ENCODE results near the gene LARP4.
"Not testable (repeated sequence)": the region's sequence is repeated elsewhere in the genome, so short reads cannot be mapped to it uniquely, and the experiment has no call there.

LARP4 gene

GRCh38 chr12:50402264-50403000 is 1.7 kb downstream of the LARP4 start:
- DNase-seq: no peak

GRCh38 chr12:50403001-50403440 is 2.3 kb downstream of the LARP4 start:
- no peak for DNase-seq

- no peak for DNase-seq
Observed at GRCh38 chr12:50404307-50404706, 3.6 kb downstream of the LARP4 start.

- DNase-seq: no peak
Observed at GRCh38 chr12:50411051-50411660, 10.5 kb downstream of the LARP4 start.

- DNase-seq: no peak
Observed at GRCh38 chr12:50415899-50416479, 15.3 kb downstream of the LARP4 start.

- DNase-seq: no peak
Observed at GRCh38 chr12:50419112-50419909, 18.6 kb downstream of the LARP4 start.

- DNase-seq: not testable (repeated sequence)
Observed at GRCh38 chr12:50422855-50423254, 22.2 kb downstream of the LARP4 start.

- not testable (repeated sequence) for DNase-seq
Observed at GRCh38 chr12:50423342-50423741, 22.7 kb downstream of the LARP4 start.

- no peak for DNase-seq
Observed at GRCh38 chr12:50425589-50426258, 25.0 kb downstream of the LARP4 start.

GRCh38 chr12:50431656-50432055 is 31.0 kb downstream of the LARP4 start:
- DNase-seq: not testable (repeated sequence)

GRCh38 chr12:50440288-50440687 is 39.6 kb downstream of the LARP4 start:
- DNase-seq: no peak

- no peak for DNase-seq
Observed at GRCh38 chr12:50441763-50442162, 41.1 kb downstream of the LARP4 start.

GRCh38 chr12:50442178-50442908 is 41.7 kb downstream of the LARP4 start:
- no peak for DNase-seq

- DNase-seq: not testable (repeated sequence)
Observed at GRCh38 chr12:50449671-50450070, 49.0 kb downstream of the LARP4 start.

- DNase-seq: no peak
Observed at GRCh38 chr12:50452795-50453194, 52.1 kb downstream of the LARP4 start.

GRCh38 chr12:50453872-50454271 is 53.2 kb downstream of the LARP4 start:
- DNase-seq: no peak

GRCh38 chr12:50458606-50459005 is 57.9 kb downstream of the LARP4 start:
- DNase-seq: no peak

GRCh38 chr12:50467439-50467838 is 66.8 kb downstream of the LARP4 start:
- DNase-seq: no peak

GRCh38 chr12:50477241-50477832 is 76.7 kb downstream of the LARP4 start:
- no peak for DNase-seq

GRCh38 chr12:50482571-50482970 is 81.9 kb downstream of the LARP4 start:
- no peak for DNase-seq

- no peak for DNase-seq
Observed at GRCh38 chr12:50483488-50483887, 82.8 kb downstream of the LARP4 start.

- no peak for DNase-seq
Observed at GRCh38 chr12:50488801-50489200, 88.1 kb downstream of the LARP4 start.
